DMS53 treated with DMSO at 0.1 percent for 48 hours (cell line): ENCODE data around the gene OBSCN.

Source experiments
- DNase-seq: peaks from one replicate; lab custom pipeline; 2025; ENCODE audit not compliant: unreplicated experiment; lab: John Stamatoyannopoulos, UW

The OBSCN gene

DNA sequence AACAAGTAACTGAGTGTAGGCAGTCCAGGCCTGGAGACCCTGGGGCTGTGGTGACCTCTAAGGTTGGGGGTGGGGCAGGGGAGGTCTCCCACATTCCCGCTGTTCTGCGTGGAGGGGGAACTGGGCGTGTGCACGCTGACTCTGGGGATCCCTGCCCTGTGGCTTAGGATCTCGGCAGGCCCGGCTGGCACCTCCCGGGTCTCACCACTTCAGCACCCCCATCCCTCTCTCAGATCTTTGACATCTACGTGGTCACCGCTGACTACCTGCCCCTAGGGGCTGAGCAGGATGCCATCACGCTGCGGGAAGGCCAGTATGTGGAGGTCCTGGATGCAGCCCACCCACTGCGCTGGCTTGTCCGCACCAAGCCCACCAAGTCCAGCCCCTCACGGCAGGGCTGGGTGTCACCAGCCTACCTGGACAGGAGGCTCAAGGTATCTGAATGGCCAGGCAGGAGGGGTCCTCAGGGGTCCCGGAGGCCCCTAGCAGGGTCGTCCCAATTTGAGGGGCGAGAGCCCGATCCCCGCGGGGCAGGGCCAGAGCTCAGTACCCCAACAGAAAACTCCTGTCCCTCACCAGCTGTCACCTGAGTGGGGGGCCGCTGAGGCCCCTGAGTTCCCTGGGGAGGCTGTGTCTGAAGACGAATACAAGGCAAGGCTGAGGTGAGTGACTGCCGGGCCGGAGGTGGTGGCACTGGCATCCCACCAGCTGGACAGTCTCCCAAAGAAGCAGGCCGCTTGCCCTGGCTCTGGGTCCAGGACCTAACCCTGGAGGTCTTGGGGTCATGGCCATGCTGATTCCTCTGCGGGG is 130.1 kb downstream of the OBSCN start:
- no peak for DNase-seq

DNA sequence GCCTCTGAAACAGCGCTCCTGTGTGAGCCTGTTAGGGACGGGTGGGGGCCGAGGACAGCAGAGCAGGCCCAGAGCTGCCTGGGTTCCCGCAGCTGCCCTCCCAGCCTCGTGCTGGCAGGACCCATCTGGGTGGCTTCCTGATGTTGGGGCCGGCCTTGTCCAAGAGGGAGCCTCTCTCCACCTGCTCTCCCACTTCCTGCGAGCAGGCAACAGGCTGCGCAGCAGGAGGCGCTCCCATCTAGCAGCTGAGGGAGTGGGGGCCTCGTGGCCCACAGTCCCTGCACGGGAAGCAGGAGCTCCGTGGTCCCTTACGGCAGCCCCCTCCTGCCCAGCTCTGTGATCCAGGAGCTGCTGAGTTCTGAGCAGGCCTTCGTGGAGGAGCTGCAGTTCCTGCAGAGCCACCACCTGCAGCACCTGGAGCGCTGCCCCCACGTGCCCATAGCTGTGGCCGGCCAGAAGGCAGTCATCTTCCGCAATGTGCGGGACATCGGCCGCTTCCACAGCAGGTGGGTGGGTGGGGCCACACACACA is 130.7 kb downstream of the OBSCN start:
- DNase-seq = no peak

DNA sequence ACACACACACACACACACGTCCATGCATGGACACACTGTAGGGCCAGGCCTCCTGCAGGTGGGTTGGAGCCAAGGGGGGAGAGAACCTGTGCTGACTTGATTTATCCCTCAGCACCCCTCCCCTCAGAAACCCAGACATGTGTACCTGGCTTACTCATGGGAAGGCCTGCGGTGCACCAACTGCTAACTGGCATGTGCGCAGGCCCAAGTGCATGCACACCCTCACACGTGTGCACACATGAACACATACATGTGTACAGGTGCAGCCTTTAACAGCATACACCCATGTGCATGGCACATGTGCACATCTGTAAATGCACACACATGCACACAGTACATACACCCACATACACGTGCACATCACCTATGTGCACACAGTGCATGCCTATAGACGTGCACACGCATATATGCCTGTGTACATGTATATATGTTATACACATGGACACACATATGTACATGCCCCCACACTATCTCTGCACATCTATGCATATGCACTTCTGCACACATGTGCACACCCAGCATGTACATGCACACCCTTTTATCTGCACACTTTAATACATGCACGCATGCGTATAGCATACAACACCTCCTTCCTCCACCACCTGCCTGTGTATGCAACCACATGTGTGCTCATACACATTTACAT is 131.3 kb downstream of the OBSCN start:
- no peak for DNase-seq

DNA sequence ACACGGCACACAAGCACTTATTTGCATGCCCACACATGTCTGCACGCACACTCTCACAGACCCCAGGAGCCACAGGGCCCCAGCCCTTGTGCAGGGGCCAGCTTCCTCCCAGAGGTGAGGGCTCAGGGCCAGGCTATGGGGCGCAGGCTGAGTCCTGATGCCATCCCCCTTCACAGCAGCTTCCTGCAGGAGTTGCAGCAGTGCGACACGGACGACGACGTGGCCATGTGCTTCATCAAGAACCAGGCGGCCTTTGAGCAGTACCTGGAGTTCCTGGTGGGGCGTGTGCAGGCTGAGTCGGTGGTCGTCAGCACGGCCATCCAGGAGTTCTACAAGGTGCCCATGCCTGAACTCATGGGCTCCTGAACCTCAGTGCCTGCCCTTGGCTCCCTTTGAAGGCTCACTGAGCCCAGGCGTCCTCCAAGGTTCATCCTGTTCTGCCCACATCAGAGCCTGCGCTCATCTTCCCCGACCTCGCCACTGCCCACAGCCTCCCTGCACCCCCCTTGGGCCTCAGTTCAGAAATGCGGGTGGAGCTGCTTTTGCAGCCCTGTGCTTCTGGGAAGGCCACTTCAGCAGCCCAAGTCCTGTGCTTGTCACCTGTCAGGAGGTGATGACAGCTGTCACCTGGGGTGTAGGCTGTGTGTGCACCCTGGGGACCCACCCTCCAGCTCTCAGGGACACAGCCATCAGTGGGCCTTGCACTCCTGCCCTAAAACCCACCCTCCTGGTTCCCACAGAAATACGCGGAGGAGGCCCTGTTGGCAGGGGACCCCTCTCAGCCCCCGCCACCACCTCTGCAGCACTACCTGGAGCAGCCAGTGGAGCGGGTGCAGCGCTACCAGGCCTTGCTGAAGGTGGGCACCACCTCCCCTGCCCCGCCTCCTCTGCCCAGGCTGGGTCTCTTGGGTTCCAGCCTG is 132.2 kb downstream of the OBSCN start:
- no peak for DNase-seq

DNA sequence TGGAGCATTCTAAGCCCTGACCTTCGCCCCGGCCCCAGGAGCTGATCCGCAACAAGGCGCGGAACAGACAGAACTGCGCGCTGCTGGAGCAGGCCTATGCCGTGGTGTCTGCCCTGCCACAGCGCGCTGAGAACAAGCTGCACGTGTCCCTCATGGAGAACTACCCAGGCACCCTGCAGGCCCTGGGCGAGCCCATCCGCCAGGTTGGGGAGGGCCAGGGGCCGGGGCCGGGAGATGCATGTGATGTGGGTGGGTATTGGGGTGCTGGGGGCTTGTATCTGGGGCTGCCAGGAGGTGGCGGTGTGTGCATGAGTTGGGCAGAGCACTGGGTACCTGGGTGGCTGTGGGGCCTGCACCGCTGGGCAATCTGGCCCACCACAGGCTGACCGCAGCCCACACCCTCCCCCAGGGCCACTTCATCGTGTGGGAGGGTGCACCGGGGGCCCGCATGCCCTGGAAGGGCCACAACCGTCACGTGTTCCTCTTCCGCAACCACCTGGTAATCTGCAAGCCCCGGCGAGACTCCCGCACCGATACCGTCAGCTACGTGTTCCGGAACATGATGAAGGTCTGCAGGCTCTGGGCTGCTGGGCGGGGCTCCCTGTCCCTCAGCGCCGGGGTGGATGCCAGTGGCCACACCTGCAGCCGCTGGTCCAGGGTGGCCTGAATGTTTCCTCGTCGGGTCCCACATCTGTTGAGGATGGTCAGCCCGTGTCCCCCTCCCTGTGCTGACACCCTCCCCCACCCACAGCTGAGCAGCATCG is 133.0 kb downstream of the OBSCN start:
- DNase-seq = no peak

DNA sequence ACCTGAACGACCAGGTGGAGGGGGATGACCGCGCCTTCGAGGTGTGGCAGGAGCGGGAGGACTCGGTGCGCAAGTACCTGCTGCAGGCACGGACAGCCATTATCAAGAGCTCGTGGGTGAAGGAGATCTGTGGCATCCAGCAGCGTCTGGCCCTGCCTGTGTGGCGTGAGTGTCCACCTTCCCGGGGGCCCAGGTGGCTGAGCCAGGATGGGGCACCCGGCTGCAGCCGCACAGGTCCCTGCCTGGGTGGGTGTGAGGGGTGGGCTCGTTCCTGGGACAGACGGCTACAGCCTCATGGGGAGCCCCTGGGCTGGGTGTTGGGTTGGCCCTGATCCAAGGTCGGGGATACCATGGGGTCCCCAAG is 133.6 kb downstream of the OBSCN start:
- no peak for DNase-seq

GRCh38 chr1:228341814-228342626 is 134.2 kb downstream of the OBSCN start:
- DNase-seq = no peak

DNA sequence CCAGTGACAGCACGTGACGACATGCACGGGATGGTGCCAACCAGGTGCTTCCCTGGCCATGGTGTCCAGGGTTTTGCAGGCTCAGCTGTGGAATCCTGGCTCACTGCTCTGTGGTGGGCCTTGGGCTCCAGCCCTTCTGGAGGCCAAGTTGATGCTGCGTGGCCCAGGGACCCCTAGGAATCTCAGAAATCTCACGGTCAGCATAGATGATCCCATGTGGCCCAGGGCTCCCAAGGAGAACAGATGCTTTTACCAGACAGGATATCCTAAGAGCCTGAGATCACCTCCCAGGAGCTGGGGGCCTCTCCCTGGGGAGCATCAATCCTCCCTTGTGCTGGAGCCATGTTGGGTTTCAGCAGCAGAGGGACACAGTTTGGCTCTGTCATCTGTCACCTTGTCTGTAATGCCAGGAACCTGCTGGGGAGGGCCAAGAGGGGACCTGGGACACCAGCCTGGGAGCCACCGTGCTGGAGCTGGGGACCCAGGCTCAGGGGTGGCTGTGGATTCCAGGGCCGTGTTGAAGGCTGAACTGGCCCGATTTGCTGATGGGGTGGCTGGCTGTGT is 134.9 kb downstream of the OBSCN start:
- no peak for DNase-seq

- DNase-seq = no peak
These were observed 135.4 kb downstream of the OBSCN start for GRCh38 chr1:228343191-228343661.

DNA sequence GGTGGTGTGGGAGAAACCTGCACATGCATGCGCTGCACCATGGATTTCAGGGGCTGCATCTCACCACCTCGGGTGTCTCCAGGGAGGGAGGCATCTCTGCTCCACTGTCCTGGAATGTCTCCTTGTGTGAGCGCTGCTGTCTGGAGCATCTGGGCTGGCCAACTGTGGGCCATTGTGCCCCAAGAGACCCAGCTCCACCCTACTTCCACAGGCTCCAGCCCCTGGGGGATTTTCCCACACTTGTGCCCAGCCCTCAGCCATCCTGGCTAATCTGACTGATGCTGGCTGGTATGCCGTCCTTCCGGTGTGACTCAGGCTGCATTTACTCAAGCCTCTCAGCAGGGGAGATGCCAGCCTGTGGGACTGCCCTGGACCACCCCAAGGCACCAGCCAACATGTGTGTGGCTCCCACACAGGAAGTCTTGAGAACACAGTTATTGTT is 136.8 kb downstream of the OBSCN start:
- no peak for DNase-seq

DNA sequence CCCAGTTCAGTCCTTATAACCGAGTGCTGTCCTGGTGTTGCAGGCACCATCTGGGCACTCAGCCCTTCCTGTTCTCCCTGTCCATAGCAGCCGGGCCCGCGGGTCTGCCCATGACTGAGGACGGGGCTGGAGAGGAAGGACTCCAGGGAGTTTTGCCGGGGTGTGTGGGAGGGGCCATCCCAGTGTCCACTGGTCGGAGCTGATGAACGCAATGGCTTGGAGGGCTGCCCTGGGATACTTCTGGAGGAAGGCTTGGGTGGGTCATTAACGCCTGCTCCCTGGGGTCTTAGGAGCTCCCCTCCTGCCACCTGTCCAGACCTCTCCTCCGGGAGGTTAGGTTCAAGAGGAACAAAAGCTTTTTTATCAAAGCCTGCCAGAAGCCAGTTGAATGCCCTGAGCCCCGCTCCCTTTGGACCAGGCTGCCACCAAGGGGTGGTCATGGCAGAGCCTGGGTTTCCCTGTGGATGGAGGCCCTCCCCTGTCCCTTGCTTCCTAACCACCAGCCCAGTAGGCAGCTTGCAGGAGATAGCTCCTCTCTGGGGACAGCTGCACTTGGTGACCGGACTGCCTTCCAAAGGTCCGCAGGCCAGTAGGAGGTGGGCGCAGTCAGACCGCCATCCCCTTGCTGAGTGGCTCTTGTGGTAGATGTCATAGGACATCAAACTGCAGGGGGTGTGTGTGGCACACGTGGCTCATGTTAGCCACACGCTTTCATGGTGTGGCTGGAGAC is 137.5 kb downstream of the OBSCN start:
- DNase-seq = no peak

GRCh38 chr1:228346731-228347130 is 138.9 kb downstream of the OBSCN start:
- no peak for DNase-seq

GRCh38 chr1:228347181-228347580 is 139.3 kb downstream of the OBSCN start:
- DNase-seq = no peak

DNA sequence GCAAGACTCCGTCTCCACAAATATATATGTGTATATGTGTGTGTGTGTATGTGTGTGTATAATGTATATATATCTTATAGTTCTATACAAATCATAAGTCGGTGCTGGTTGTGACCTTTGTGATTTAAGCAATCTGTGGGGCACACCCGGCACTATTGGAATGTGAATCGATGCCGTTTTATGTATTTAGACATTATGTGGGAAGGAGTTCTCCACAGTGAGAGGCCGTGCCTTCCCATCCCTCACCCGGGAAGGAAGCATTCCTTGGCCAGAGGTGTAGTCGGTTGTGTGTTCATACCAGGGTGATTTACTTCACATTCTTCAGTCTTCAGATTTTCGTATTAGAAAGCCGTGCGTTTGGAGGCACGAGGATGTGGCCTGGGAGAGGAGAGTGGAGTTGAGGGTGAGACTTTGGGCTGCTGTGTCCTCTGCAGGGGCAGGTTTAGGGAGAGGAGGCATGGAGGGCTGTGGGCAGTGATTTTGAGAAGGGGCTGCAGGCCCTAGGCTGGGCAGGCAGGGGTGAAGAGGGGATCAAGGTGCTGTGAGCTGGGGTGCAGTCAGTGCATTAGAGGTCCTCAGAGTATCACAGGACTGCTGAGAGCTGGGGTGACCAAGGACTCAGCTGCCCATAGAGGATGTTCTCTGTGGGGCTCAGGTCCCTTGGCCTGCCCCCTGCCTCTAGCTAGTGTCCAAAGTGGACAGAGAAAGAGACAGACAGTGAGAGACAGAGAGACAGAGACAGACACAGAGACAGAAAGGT is 141.0 kb downstream of the OBSCN start:
- no peak for DNase-seq

DNA sequence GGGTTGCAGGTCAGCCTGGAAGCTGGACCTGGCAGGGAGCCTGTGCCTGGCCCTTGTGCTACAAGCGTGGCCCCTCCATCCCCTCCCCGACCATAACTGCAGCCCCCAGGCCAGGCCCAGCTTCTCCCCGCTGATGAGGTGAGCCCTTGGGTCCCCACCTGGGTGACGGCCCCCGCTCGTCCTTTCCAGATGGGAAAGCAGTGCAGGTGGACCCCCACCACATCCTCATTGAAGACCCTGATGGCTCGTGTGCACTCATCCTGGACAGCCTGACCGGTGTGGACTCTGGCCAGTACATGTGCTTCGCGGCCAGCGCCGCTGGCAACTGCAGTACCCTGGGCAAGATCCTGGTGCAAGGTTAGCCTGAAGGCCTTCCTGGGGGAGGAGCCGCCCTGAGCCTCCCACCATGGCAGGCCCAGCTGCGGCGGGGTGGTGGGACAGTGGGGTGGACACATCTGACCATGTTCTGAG is 141.9 kb downstream of the OBSCN start:
- DNase-seq = no peak

GRCh38 chr1:228350179-228350742 is 142.4 kb downstream of the OBSCN start:
- no peak for DNase-seq
